Omental fat pad (tissue), 4 donors: ENCODE data around the gene MRM3. TPM values are rescaled to one million over a fixed set of nuclear protein-coding genes. Genes with fewer than 3 reads are reported as not detected.

Experiments used
- ATAC-seq: fragments of 150-250 bp; one replicate; pipeline ENCODE4 v1.9.1; 2016; ENCODE audit warnings: mild to moderate bottlenecking, moderate library complexity; ENCODE audit not compliant: low FRiP score
- DNase-seq: peaks from one replicate; pipeline ENCODE4 v3.0.0-alpha.2; 2019; ENCODE audit warnings: low spot score
- CTCF ChIP-seq, 3 donors: fragments of 450-650 bp; IDR thresholded peaks; one replicate each; pipeline ENCODE4 v1.5.1; 2016 to 2017; ENCODE audit warnings: antibody characterized with exemption in 3 of 3, mild to moderate bottlenecking in 3 of 3, moderate library complexity in 2 of 3
- total RNA-seq, 4 donors: library from RNA; depleted of rRNA; stranded (reverse); fragments of >200 nt; gene quantifications; one replicate each; pipeline ENCODE4 v1.1.0, GENCODE V29; 2016

MRM3 gene
- total RNA-seq, 4 donors from 2014 or later = 14.0 to 23.8 (median 16.0) TPM

- DNase-seq (no peak), ATAC-seq (no peak)
- no peak for TF ChIP-seq CTCF (IDR thresholded peaks at IDR 0.05)
Observed at GRCh38 chr17:792277-792676, 10.1 kb downstream of the MRM3 start.

- peak in 2 of 3 donors; percentile 16 to 48 for TF ChIP-seq CTCF (IDR thresholded peaks at IDR 0.05)
- no peak for ATAC-seq
- DNase-seq = peak; percentile 41
Observed at GRCh38 chr17:794876-795275, 12.7 kb downstream of the MRM3 start.

- no peak for ATAC-seq
- no peak for DNase-seq
- TF ChIP-seq CTCF (IDR thresholded peaks at IDR 0.05) = no peak
Observed at GRCh38 chr17:795276-795675, 13.1 kb downstream of the MRM3 start.

GRCh38 chr17:795721-796120 is 13.6 kb downstream of the MRM3 start:
- ATAC-seq (no peak), DNase-seq (no peak)
- TF ChIP-seq CTCF (IDR thresholded peaks at IDR 0.05) = no peak

GRCh38 chr17:796609-797008 is 14.5 kb downstream of the MRM3 start:
- no peak for TF ChIP-seq CTCF (IDR thresholded peaks at IDR 0.05)
- DNase-seq (no peak), ATAC-seq (no peak)

GRCh38 chr17:797236-797840 is 15.2 kb downstream of the MRM3 start:
- DNase-seq (no peak), ATAC-seq (no peak)
- TF ChIP-seq CTCF (IDR thresholded peaks at IDR 0.05) = no peak

- TF ChIP-seq CTCF (IDR thresholded peaks at IDR 0.05) = no peak
- no peak for ATAC-seq
- DNase-seq = no peak
Observed at GRCh38 chr17:798246-798645, 16.1 kb downstream of the MRM3 start.
